ENCODE measurements around the gene SUCO.
"Not testable (repeated sequence)": the region's sequence is repeated elsewhere in the genome, so short reads cannot be mapped to it uniquely, and the experiment has no call there.

The SUCO gene

GRCh38 chr1:172566196-172566997, 33.4 kb downstream of the SUCO start:
- DNase-seq = no peak

- DNase-seq = no peak
Measured at GRCh38 chr1:172567720-172568119, 34.8 kb downstream of the SUCO start.

GRCh38 chr1:172574080-172574479, 41.1 kb downstream of the SUCO start:
- no peak for DNase-seq

- no peak for DNase-seq
Measured at GRCh38 chr1:172578586-172578985, 45.6 kb downstream of the SUCO start.

GRCh38 chr1:172581273-172581672, 48.3 kb downstream of the SUCO start:
- DNase-seq = no peak

GRCh38 chr1:172581779-172582178, 48.8 kb downstream of the SUCO start:
- no peak for DNase-seq

- DNase-seq = no peak
Measured at GRCh38 chr1:172582889-172583288, 49.9 kb downstream of the SUCO start.

- DNase-seq = no peak
Measured at GRCh38 chr1:172585348-172585747, 52.4 kb downstream of the SUCO start.

- no peak for DNase-seq
Measured at GRCh38 chr1:172585861-172586260, 52.9 kb downstream of the SUCO start.

GRCh38 chr1:172588296-172589291, 55.6 kb downstream of the SUCO start:
- no peak for DNase-seq

GRCh38 chr1:172589553-172589952, 56.6 kb downstream of the SUCO start:
- no peak for DNase-seq

- not testable (repeated sequence) for DNase-seq
Measured at GRCh38 chr1:172591429-172591828, 58.5 kb downstream of the SUCO start.

GRCh38 chr1:172595066-172595465, 62.1 kb downstream of the SUCO start:
- not testable (repeated sequence) for DNase-seq

GRCh38 chr1:172596782-172597181, 63.8 kb downstream of the SUCO start:
- not testable (repeated sequence) for DNase-seq

GRCh38 chr1:172599912-172600311, 67.0 kb downstream of the SUCO start:
- no peak for DNase-seq

- DNase-seq = no peak
Measured at GRCh38 chr1:172600615-172601014, 67.7 kb downstream of the SUCO start.

- no peak for DNase-seq
Measured at GRCh38 chr1:172601046-172601630, 68.2 kb downstream of the SUCO start.

GRCh38 chr1:172602706-172603105, 69.8 kb downstream of the SUCO start:
- no peak for DNase-seq

- DNase-seq = no peak
Measured at GRCh38 chr1:172603816-172604215, 70.9 kb downstream of the SUCO start.

GRCh38 chr1:172605641-172606040, 72.7 kb downstream of the SUCO start:
- DNase-seq = no peak

GRCh38 chr1:172607145-172607544, 74.2 kb downstream of the SUCO start:
- no peak for DNase-seq

- no peak for DNase-seq
Measured at GRCh38 chr1:172608098-172608601, 75.2 kb downstream of the SUCO start.

GRCh38 chr1:172609528-172609927, 76.6 kb downstream of the SUCO start:
- DNase-seq = no peak
